Large intestine (tissue), 1 donor: ENCODE results near the gene HNRNPA1. TPM values are rescaled to one million over a fixed set of nuclear protein-coding genes. Genes with fewer than 3 reads are reported as not detected.

Experiments used
- polyA plus RNA-seq: library from polyadenylated mRNA; unstranded; fragments of 120-200 nt; gene quantifications from one replicate; pipeline ENCODE4 v1.2.1, GENCODE V29; 2013

The HNRNPA1 gene
- polyA plus RNA-seq, 1 donor, result 2,413 TPM

Other genes with a start within 250 kb of the HNRNPA1 start
- 1.8 TPM for gene HOXC5, start 247.7 kb upstream of the HNRNPA1 start, polyA plus RNA-seq
- gene HOXC4, start 226.9 kb upstream of the HNRNPA1 start, polyA plus RNA-seq, result 14.0 TPM
- gene SMUG1, start 91.7 kb upstream of the HNRNPA1 start, polyA plus RNA-seq, result 45.9 TPM
- 41.4 TPM for gene CBX5, start 604 bp upstream of the HNRNPA1 start, polyA plus RNA-seq
- 2.1 TPM for gene NFE2, start 20.3 kb downstream of the HNRNPA1 start, polyA plus RNA-seq
- 193 TPM for gene COPZ1, start 44.4 kb downstream of the HNRNPA1 start, polyA plus RNA-seq
- gene GPR84, start 83.8 kb downstream of the HNRNPA1 start, polyA plus RNA-seq, result 0.16 TPM
- 4.7 TPM for gene ZNF385A, start 104.0 kb downstream of the HNRNPA1 start, polyA plus RNA-seq
- 23.9 TPM for gene ITGA5, start 138.5 kb downstream of the HNRNPA1 start, polyA plus RNA-seq
- 0.19 TPM for gene GTSF1, start 192.9 kb downstream of the HNRNPA1 start, polyA plus RNA-seq
- 11.9 TPM for gene NCKAP1L, start 217.0 kb downstream of the HNRNPA1 start, polyA plus RNA-seq